HEK293T (cell line): ENCODE data around the gene IRAG1.

ENCODE experiments used
- ARNT ChIP-seq: fragments of 450-650 bp; IDR thresholded peaks from 2 replicates; pipeline ENCODE4 v1.6.1; 2017; ENCODE audit warnings: mild to moderate bottlenecking
- BHLHE40 ChIP-seq: fragments of 450-650 bp; IDR thresholded peaks from 2 replicates; pipeline ENCODE4 v1.6.1; 2016; ENCODE audit warnings: mild to moderate bottlenecking, moderate library complexity, borderline replicate concordance
- FOXM1 ChIP-seq: fragments of 450-650 bp; IDR thresholded peaks from 2 replicates; pipeline ENCODE4 v1.6.1; 2017; ENCODE audit warnings: mild to moderate bottlenecking, borderline replicate concordance
- NFRKB ChIP-seq: fragments of 450-650 bp; IDR thresholded peaks from 2 replicates; pipeline ENCODE4 v1.6.1; 2016; ENCODE audit warnings: mild to moderate bottlenecking, moderate library complexity
- SP1 ChIP-seq: fragments of 450-650 bp; IDR thresholded peaks from 2 replicates; pipeline ENCODE4 v1.6.1; 2017
- SUZ12 ChIP-seq: fragments of 450-650 bp; IDR thresholded peaks from 2 replicates; pipeline ENCODE4 v1.6.1; 2016; ENCODE audit warnings: mild to moderate bottlenecking
- TARDBP ChIP-seq: fragments of 450-650 bp; IDR thresholded peaks from 2 replicates; pipeline ENCODE4 v1.6.1; 2016
- TF ChIP-seq, protein P1 (sequence below): fragments of 450-650 bp; IDR thresholded peaks from 2 replicates; pipeline ENCODE4 v1.6.1; 2016

- TF ChIP-seq, protein P1, sequence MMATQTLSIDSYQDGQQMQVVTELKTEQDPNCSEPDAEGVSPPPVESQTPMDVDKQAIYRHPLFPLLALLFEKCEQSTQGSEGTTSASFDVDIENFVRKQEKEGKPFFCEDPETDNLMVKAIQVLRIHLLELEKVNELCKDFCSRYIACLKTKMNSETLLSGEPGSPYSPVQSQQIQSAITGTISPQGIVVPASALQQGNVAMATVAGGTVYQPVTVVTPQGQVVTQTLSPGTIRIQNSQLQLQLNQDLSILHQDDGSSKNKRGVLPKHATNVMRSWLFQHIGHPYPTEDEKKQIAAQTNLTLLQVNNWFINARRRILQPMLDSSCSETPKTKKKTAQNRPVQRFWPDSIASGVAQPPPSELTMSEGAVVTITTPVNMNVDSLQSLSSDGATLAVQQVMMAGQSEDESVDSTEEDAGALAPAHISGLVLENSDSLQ, result no peak
- TF ChIP-seq SP1 (no peak), BHLHE40 (no peak), SUZ12 (no peak), ARNT (no peak), TARDBP (no peak), FOXM1 (no peak), NFRKB (no peak)
Observed at GRCh38 chr11:10667521-10667885, 26.1 kb downstream of the IRAG1 start.
